ENCODE measurements around the gene ACOT11. TPM values are rescaled to one million over a fixed set of nuclear protein-coding genes. Genes with fewer than 3 reads are reported as not detected.

The ACOT11 gene
- total and polyA plus RNA-seq, 12 donors: 25.8 to 77.2 (median 54.7) TPM

- Histone ChIP-seq H3K9me3 (no peaks in the 10 kb centered on the region), H3K27ac (peak overlapping the region in 1 of 10 donors; percentile 14), H3K4me3 (no peak overlapping the region), H3K27me3 (no peaks in the 10 kb centered on the region), H3K4me1 (peaks cover 0 to 17% (median 0%) of the 10 kb centered on the region in 9 donors), H3K36me3 (peaks cover 0 to 9% (median 0%) of the 10 kb centered on the region in 9 donors)
- intact Hi-C loops (cut with DNase I): no loop called here
- no peak for TF ChIP-seq CTCF (IDR thresholded peaks at IDR 0.05)
- no peak for DNase-seq
- peak in 2 of 8 donors; percentile 15 to 29 for ATAC-seq
These were observed 104.1 kb downstream of the ACOT11 start for GRCh38 chr1:54652168-54652567.

GRCh38 chr1:54653036-54653435, 105.0 kb downstream of the ACOT11 start:
- ATAC-seq (peak in 1 of 8 donors; percentile 18), DNase-seq (no peak)
- no peak for TF ChIP-seq CTCF (IDR thresholded peaks at IDR 0.05)
- H3K36me3 ChIP-seq: peaks cover 0 to 17% (median 0%) of the 10 kb centered on the region in 9 donors
- intact Hi-C loops (cut with DNase I): no loop called here
- H3K27me3 ChIP-seq: no peaks in the 10 kb centered on the region
- WGBS, 2 donors: 65 to 68% methylated on average over 4 of the region's 4 CpGs
- H3K4me3 ChIP-seq: no peak overlapping the region
- H3K9me3 ChIP-seq: peaks cover 0 to 6% (median 3%) of the 10 kb centered on the region in 11 donors
- H3K4me1 ChIP-seq: peaks cover 0 to 17% (median 0%) of the 10 kb centered on the region in 9 donors
- H3K27ac ChIP-seq: no peak overlapping the region

GRCh38 chr1:54658164-54658913, 110.3 kb downstream of the ACOT11 start:
- WGBS, 2 donors: 92 to 94% methylated on average over 2 of the region's 2 CpGs
- TF ChIP-seq CTCF (IDR thresholded peaks at IDR 0.05): no peak
- no peak for DNase-seq

More at GRCh38 chr1:54658164-54658913, 110.3 kb downstream of the ACOT11 start:
- H3K4me3 ChIP-seq: no peak overlapping the region
- intact Hi-C loops (cut with DNase I): no loop called here
- no peak overlapping the region for H3K27ac ChIP-seq
- no peak for ATAC-seq
- H3K4me1 ChIP-seq: no peaks in the 10 kb centered on the region
- peaks cover 0 to 36% (median 0%) of the 10 kb centered on the region in 9 donors for H3K36me3 ChIP-seq
- H3K27me3 ChIP-seq: no peaks in the 10 kb centered on the region
- peaks cover 0 to 23% (median 7%) of the 10 kb centered on the region in 11 donors for H3K9me3 ChIP-seq

Other genes with a start within 250 kb of the ACOT11 start
- gene SSBP3, start 141.8 kb upstream of the ACOT11 start, total RNA-seq: 10 to 100 TPM; 33.7 to 71.9 (median 52.8) TPM
- gene SSBP3, start 141.8 kb upstream of the ACOT11 start, polyA plus RNA-seq: 10 to 100 TPM; 17.6 to 58.8 TPM
- 1 to 10 TPM in 4 of 10 donors, under 1 TPM in 5, not detected in 1; 0.39 to 2.7 (median 0.94) TPM for gene FAM151A, start 75.3 kb downstream of the ACOT11 start, total RNA-seq
- 1 to 10 TPM in 1 of 2 donors, under 1 TPM in 1; 0.64 to 2.9 TPM for gene FAM151A, start 75.3 kb downstream of the ACOT11 start, polyA plus RNA-seq
- 10 to 100 TPM in 6 of 10 donors, 1 to 10 TPM in 4; 2.1 to 19.0 (median 12.8) TPM for gene MROH7, start 93.6 kb downstream of the ACOT11 start, total RNA-seq
- 10 to 100 TPM in 1 of 2 donors, 1 to 10 TPM in 1; 3.4 to 25.8 TPM for gene MROH7, start 93.6 kb downstream of the ACOT11 start, polyA plus RNA-seq
- gene TTC4, start 167.6 kb downstream of the ACOT11 start, total RNA-seq: 10 to 100 TPM; 12.0 to 17.0 (median 15.1) TPM
- gene TTC4, start 167.6 kb downstream of the ACOT11 start, polyA plus RNA-seq: 10 to 100 TPM; 13.8 to 20.9 TPM
- 1 to 10 TPM; 3.7 to 5.6 (median 4.2) TPM for gene PARS2, start 216.3 kb downstream of the ACOT11 start, total RNA-seq
- 1 to 10 TPM in 1 of 2 donors, under 1 TPM in 1; 0.80 to 3.8 TPM for gene PARS2, start 216.3 kb downstream of the ACOT11 start, polyA plus RNA-seq

Data from heart right ventricle (tissue), 16 donors.